ENCODE data around the gene NPAS1.
"Not testable (repeated sequence)": the region's sequence is repeated elsewhere in the genome, so short reads cannot be mapped to it uniquely, and the experiment has no call there.

Gene NPAS1

GRCh38 chr19:47050562-47050961 is 30.9 kb downstream of the NPAS1 start:
- not testable (repeated sequence) for DNase-seq

DNA sequence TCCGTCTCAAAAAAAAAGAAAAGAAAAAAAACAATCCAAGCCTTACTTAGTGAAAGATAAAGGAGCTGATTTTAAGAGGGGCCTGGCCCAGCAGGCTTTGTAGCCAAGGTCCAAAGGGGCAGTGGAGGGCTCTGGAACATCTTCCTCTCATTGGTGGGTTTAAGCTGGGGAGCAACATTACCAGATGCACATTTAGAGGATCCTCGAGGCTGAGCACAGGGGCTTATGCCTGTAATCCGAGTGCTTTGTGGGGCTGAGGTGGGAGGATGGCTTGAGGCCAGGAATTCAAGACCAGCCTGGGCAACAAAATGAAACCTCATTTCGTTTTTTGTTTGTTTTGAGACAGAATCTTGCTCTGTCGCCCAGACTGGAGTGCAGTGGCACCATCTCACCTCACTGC is 36.8 kb downstream of the NPAS1 start:
- DNase-seq = no peak

- DNase-seq = peak; percentile 44
Measured at GRCh38 chr19:47057328-47057727, 37.7 kb downstream of the NPAS1 start.

DNA sequence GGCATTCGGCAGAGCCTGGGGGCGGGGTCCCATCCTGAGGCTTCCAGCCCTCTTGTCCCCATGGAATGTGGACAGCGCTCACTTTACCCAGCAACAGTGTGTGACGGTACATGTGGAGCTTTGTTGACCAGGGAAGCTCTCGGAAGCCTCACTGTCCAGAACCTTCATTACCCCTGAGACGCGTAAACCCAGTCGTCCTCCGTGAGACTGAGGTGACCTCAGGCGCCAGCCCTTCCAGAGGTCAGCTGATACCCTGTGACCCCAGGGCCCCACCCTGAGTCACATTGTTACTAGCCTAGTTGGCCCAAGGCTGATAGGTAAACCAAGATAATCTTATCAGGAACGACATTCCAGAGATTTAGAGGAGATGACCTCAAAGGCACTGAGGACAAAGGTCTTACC is 39.0 kb downstream of the NPAS1 start:
- DNase-seq = no peak

GRCh38 chr19:47063874-47064273 is 44.2 kb downstream of the NPAS1 start:
- no peak for DNase-seq

- no peak for DNase-seq
Measured at GRCh38 chr19:47065242-47065641, 45.6 kb downstream of the NPAS1 start.

DNA sequence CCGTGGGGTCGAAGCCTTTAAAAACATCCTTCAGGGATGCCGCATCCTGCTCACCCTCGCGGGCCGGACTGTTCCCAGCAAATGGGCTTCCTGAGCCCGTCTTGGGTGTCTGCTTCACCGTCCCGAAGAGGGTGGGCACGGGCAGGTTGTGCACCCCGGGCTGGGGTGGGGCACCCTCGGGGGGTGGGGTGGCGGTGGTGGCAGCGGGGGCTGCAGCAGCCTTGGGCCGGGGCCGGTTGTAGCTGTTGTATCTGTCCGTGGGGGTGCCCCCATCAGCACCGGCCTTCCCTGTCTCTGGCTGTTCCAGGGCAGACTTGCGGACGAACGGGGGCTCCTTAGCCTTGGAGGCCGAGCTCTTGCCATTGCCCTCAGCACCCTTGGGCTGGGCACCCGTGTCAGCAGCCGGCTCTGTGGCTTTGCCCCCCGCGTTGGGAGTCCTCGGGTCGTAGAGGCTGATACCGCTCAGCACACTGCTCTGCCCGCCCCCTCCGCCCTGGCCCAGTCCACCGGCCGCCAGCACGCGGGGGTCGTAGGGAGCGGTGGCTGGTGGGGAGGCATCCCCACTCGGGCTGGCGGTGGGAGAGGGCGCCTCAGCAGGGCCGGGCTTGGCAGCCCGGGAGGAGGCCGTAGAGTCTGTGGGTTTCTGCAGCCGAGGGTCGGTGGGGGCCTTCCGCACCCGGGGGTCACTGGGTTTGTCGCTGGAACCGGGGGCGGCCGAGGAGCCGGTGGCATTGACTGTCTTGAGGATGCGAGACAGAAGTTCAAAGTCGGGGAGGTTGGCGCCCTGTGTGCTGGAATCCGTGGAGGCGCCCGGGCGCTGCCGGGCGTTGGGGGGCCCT is 47.0 kb downstream of the NPAS1 start:
- DNase-seq = no peak

GRCh38 chr19:47067215-47067847 is 47.7 kb downstream of the NPAS1 start:
- DNase-seq = no peak

GRCh38 chr19:47068246-47068645 is 48.6 kb downstream of the NPAS1 start:
- no peak for DNase-seq

GRCh38 chr19:47068876-47069406 is 49.3 kb downstream of the NPAS1 start:
- DNase-seq = no peak

DNA sequence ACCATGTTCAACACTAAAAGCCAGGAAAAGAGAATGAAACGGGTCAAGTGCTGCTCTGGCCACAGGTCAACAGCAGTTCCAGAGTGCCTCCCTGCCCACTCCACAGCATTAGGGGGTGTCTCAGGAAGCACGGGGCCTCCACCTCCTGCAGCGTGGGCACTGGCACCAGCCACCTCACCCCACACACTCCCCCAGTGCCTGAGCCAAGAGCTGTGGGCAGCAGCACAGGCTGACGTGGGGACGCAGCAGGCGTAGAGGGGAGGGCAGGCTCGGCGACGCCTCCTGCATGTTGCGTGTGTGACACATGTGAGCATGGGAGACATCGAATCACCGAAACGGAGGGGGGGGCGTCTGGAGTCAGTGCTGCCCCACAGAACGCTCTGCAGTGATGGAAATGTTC is 50.2 kb downstream of the NPAS1 start:
- DNase-seq = no peak

DNA sequence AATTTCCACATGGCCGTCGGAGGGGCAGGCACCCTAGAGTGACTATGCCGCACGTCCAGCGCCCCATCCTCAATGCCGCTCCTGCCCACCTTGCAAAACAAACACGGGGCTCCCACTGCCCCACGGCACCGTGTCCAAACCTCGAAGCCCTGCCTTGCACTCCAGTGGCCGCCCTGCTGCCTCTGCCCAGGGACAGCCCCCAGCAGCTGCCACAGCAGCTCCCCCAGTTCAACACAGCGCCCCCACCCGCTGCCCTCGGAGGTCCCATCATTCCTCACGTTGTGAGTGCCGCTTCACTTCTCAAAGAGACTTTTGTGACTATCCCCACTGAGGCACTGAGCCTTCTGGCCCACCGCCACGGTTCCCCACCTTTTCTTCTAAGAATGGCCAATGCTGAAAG is 51.1 kb downstream of the NPAS1 start:
- DNase-seq = no peak

- DNase-seq = no peak
Measured at GRCh38 chr19:47071731-47072130, 52.1 kb downstream of the NPAS1 start.

DNA sequence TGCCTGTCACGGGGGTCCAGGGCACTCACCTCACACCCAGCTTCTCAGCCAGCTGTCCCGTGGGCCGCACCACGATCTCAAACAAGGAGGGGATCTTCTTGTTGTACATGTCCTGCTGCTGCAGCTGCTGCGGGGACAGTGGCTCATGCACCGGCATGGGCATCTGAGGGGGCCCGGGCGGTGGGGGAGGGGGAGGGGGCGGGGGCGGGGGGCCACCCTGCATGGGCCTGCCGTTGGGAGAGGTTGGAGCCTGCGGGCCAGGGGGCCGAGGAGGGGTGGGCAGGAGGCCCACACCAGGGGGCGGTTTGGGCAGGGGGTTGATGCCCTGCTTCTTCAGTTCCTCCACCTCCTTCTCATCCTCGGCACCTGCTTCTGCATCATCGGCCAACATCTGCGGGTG is 52.7 kb downstream of the NPAS1 start:
- DNase-seq = no peak

DNA sequence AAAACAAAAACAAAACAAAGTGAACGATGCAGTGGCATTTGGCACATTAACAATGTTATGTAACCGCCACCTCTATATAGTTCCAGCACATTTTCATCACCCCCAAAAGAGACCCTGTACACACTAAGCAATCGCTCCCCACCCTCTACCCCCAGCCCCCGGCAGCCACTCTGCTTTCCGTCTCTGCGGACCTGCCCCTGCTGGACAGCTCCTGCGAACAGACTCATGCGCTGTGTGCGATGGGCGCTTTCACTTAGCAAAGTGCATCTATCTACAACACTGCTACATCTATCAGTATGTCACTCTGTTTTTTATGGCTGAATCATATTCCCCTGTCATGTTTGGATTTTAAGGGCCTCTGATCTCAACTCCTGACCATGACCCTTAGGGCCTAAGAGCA is 53.9 kb downstream of the NPAS1 start:
- DNase-seq = no peak

- no peak for DNase-seq
Measured at GRCh38 chr19:47074621-47075020, 55.0 kb downstream of the NPAS1 start.

DNA sequence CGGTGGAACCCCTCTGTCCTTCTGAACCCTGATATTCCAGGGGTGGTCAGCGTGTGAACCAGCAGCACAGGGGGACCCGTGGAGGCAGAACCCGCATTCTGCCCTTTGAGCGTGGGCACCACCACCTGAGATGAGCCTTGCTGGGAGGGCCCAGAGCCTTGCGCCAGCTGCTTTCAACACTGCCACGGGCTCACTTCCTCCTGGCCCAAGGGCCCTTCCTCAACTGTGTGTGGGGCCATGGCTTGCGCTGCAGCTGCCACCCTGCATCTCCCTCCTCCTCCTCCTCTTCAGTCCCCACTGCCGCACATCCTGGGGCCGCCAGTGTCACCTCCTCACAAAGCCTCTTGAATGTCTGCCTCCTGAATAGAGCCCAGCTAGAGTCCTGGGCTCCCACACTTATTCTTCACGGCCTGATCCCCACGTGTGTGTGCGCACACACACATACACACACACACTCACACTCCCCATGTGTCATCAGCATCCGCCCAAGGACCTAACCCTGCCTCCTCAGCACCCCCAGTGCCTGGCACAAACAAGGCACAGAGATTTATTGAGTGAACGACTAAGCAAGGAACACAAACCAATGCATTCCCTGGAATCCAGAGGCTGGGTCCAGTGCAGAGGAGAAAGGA is 55.7 kb downstream of the NPAS1 start:
- DNase-seq = no peak

GRCh38 chr19:47075941-47076340 is 56.3 kb downstream of the NPAS1 start:
- DNase-seq = no peak

DNA sequence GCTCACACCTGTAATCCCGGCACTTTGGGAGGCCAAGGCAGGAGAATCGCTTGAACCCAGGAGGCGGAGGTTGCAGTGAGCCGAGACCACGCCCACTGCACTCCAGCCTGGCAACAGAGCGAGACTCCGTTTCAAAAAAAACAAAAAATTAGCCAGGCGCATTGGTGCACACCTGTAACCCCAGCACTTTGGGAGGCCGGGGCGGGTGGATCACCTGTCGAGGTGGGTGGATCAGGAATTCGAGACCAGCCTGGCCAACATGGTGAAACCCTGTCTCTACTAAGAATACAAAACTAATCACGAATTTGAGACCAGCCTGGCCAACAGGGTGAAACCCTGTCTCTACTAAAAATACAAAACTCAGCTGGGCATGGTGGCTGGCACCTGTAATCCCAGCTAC is 58.7 kb downstream of the NPAS1 start:
- not testable (repeated sequence) for DNase-seq

GRCh38 chr19:47081095-47081494 is 61.5 kb downstream of the NPAS1 start:
- no peak for DNase-seq

GRCh38 chr19:47082493-47082892 is 62.9 kb downstream of the NPAS1 start:
- no peak for DNase-seq

DNA sequence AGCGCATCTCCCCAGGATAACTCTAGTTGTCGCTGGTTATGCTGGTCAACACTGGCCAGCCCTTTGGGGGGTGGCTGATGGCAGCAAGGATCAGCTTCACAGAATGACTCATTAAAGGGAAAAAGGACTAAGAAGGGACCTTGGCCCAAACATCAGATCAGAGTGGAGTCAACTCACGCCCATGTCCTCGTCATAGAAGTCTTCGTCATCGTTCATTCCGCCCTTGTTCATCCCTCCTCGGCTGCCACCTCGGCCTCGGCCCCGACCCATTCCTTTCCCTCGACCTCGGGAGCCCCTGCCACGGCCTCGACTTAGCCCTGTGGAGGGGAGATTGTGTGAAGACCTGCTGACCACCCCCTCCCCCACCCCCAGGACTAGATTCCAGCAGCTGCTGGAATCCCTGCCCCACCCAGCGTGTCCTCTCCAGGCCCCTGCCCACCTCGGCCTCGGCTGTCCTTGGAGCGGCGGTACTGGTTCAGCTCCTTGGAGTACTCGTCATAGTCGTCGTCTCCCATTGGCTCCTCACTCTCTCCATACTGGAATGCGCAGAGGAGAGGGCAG is 65.3 kb downstream of the NPAS1 start:
- DNase-seq = no peak

DNA sequence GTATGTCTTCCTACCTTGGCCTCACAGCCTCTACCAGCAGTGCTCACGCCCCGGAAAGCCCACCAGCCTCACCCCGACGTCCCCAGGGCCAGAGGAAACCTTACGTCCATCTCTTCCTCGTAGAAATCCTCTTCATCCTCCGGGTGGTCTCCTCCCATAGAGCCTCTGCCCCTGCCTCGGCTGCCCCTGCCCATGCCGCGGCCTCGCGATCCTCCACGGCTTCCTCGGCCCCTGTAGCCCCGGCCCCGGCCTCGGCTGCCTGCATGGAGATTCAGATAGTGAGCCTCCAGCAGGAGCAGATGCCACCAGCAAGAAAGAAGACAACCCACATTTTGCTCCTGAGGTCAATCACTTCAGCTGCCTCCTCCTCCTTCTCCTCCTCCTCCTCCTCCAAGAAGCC is 66.6 kb downstream of the NPAS1 start:
- no peak for DNase-seq
